ENCODE results near the gene BTG4. TPM values are rescaled to one million over a fixed set of nuclear protein-coding genes. Genes with fewer than 3 reads are reported as not detected.

The BTG4 gene
- total and polyA plus RNA-seq, 12 donors = not detected

DNA sequence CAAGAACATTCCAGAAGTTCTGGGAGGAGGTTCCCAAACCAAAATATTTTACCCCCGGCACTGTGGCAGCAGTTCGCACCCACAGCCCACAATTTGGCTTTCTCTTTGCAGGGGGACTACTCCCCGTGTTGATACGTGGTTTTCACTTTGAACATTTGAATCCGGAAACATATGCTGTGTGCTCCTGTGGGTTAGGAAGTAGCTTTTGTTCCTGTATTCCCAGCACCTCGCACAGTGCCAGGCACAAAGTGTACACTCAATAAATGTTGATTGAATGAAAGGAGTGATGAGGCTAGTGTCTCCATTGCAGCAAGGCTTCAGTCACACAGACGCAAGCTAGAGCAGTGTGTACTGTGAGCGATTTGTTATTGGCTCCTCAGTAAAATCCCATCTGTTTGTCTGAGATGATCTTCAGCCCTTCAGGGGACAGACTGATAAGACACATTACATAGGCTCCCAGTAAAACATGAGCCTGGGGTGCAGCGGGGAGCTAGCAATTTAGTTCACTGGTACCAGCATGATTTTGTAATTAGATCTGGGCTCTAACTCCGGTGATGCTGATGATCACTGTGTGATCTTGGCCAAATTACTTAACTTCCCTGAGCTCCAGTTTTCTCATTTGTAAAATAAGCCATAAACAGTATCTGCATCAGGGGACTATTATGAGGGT, 30.6 kb upstream of the BTG4 start:
- WGBS, 4 donors = 67 to 85% (median 73%) methylated on average over 10 of the region's 10 CpGs
- H3K27ac ChIP-seq = no peak overlapping the region
- intact Hi-C loops (cut with DNase I) = no loop called here
- peaks cover 17% of the 10 kb centered on the region for H3K27me3 ChIP-seq
- no peaks in the 10 kb centered on the region for H3K36me3 ChIP-seq (replicated peaks in 1 of 2)
- TF ChIP-seq, protein P1, sequence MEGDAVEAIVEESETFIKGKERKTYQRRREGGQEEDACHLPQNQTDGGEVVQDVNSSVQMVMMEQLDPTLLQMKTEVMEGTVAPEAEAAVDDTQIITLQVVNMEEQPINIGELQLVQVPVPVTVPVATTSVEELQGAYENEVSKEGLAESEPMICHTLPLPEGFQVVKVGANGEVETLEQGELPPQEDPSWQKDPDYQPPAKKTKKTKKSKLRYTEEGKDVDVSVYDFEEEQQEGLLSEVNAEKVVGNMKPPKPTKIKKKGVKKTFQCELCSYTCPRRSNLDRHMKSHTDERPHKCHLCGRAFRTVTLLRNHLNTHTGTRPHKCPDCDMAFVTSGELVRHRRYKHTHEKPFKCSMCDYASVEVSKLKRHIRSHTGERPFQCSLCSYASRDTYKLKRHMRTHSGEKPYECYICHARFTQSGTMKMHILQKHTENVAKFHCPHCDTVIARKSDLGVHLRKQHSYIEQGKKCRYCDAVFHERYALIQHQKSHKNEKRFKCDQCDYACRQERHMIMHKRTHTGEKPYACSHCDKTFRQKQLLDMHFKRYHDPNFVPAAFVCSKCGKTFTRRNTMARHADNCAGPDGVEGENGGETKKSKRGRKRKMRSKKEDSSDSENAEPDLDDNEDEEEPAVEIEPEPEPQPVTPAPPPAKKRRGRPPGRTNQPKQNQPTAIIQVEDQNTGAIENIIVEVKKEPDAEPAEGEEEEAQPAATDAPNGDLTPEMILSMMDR (IDR thresholded peaks at IDR 0.05) = no peak
- TF ChIP-seq POLR2A (IDR thresholded peaks at IDR 0.05) = no peak
- H3K4me3 ChIP-seq = no peak overlapping the region
- H3K4me1 ChIP-seq (replicated peaks in 1 of 2) = peaks cover 13 to 21% of the 10 kb centered on the region in 2 donors
- H3K9me3 ChIP-seq (replicated peaks in 1 of 3) = no peaks in the 10 kb centered on the region
- DNase-seq = no peak

DNA sequence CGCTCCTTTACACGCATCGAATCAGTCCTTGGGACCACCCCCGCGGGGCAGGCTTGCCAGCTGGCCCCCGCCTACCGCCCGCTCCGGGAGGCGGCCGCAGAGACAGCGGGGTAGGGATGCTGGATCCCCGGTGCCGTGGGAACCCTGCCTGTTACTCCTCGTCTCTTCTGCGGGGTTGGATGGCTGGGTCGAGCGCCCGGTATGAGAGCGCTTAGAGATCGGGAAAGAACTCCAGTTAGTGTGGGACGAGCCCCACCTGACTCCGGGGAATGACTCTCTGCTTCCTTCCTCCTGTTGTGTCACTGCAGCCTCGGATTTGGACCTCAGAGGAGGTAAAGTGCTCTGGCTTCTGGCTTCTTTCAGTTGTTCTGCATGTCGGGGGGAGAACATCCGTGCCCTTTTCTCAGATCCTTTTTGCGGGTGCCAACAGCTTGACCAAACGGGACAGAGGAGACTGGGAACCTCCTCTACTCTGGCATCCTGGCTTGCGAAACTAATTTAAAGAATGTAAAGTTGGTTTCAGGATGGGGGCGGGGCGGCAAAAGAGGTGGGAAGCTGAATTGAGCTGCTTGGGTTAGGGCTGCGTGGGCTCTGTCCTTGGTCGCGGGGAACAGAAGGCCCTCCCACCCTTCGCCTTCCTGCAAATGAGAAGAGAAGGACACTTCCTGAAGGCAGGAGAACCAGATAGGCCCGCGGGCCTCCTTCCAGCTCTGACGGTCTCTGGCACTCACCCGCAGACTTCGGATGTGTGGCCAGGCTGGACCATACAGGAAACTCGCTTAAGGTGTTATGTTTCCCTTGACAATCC, 29.3 kb upstream of the BTG4 start:
- no peaks in the 10 kb centered on the region for H3K36me3 ChIP-seq (replicated peaks in 1 of 2)
- peaks cover 13 to 21% of the 10 kb centered on the region in 2 donors for H3K4me1 ChIP-seq (replicated peaks in 1 of 2)
- TF ChIP-seq POLR2A (IDR thresholded peaks at IDR 0.05) = no peak
- TF ChIP-seq, protein P1 (IDR thresholded peaks at IDR 0.05) = no peak
- WGBS, 4 donors = 3 to 7% (median 5%) methylated on average over 24 to 41 of the region's 41 CpGs
- H3K4me3 ChIP-seq = peak overlapping the region in 2 of 4 donors; percentile 18 to 63
- no peaks in the 10 kb centered on the region for H3K9me3 ChIP-seq (replicated peaks in 1 of 3)
- H3K27me3 ChIP-seq = peaks cover 20% of the 10 kb centered on the region
- H3K27ac ChIP-seq = peak overlapping the region in 2 of 5 donors; percentile 50 to 76
- intact Hi-C loops (cut with DNase I) = no loop called here
- DNase-seq = peak in 6 of 7 donors; percentile 44 to 78 (median 59)

DNA sequence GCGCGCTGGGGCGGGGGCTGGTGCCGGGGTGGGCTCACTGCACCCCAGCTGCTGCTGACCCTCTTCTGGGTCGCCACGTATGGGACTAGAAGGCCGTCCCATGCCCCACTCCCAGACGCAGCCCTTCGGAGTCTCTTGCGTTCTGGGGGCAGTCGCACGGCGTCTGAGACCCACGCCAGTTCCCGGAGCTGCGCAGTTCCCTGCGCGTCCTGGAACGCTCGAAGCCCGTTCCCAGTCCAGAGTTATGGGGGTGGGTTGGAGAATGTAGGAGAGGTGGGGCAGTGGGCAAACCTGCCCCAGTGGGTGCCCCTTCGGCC, 28.7 kb upstream of the BTG4 start:
- 0 to 2% (median 2%) methylated on average over 5 to 22 of the region's 22 CpGs for WGBS, 4 donors
- H3K27me3 ChIP-seq = peaks cover 20% of the 10 kb centered on the region
- H3K4me1 ChIP-seq (replicated peaks in 1 of 2) = peaks cover 13 to 21% of the 10 kb centered on the region in 2 donors
- peak overlapping the region in 2 of 5 donors; percentile 50 to 76 for H3K27ac ChIP-seq
- H3K36me3 ChIP-seq (replicated peaks in 1 of 2) = no peaks in the 10 kb centered on the region
- intact Hi-C loops (cut with DNase I) = no loop called here
- peak overlapping the region in 2 of 4 donors; percentile 18 to 63 for H3K4me3 ChIP-seq
- TF ChIP-seq, protein P1 (IDR thresholded peaks at IDR 0.05) = no peak
- no peak for TF ChIP-seq POLR2A (IDR thresholded peaks at IDR 0.05)
- DNase-seq = peak in 1 of 7 donors; percentile 9
- H3K9me3 ChIP-seq (replicated peaks in 1 of 3) = no peaks in the 10 kb centered on the region

DNA sequence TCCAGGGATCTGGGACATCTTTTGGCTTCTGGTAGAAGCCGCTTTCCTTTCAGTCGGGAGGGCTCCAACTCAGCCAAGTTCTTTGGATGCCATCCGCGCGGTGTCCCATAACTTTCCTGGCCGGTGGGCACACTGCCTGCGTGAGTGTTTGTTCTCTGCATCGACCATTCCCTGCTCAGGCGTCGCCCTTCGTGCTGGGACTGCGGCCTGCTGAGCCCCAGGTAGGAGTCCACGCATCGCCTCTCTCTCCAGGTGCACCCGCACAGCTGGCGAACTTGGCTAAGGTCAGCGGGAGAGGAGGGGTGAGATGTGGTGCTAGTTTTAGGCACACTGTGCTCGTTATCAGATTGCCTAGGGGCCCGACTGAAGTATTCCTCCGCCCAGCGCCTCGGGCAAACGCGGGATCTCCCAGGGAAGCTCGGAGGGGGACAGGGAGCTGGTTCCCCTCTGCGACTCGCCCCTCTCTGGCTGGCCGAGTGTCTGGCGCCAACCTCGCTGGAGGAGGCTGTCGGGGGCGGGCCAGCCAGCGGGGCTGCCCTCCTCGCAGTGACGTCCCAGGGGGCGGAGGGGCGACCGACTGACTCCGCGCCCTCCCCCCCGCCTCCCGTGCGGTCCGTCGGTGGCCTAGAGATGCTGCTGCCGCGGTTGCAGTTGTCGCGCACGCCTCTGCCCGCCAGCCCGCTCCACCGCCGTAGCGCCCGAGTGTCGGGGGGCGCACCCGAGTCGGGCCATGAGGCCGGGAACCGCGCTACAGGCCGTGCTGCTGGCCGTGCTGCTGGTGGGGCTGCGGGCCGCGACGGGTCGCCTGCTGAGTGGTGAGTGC, 28.1 kb upstream of the BTG4 start, which contains the start of gene LAYN:
Gene LAYN (plus strand): TSS at position 607 of the 823 bp plus-strand sequence. CDS start 124 bp downstream, at position 731.
- Histone ChIP-seq H3K9me3 (replicated peaks in 1 of 3) (no peaks in the 10 kb centered on the region), H3K27me3 (peaks cover 20% of the 10 kb centered on the region), H3K36me3 (replicated peaks in 1 of 2) (no peaks in the 10 kb centered on the region), H3K4me3 (peak within 1 kb of the TSS in 2 of 4 donors; percentile 18 to 63), H3K4me1 (replicated peaks in 1 of 2) (peaks cover 13 to 21% of the 10 kb centered on the region in 2 donors), H3K27ac (peak within 1 kb of the TSS in 2 of 5 donors; percentile 50 to 76)
- DNase-seq = peak in 5 of 7 donors; percentile 22 to 40 (median 24)
- TF ChIP-seq POLR2A (IDR thresholded peaks at IDR 0.05) = peak in 1 of 2 donors; percentile 14
- TF ChIP-seq, protein P1 (IDR thresholded peaks at IDR 0.05) = no peak
- 10 to 64% (median 18%) methylated on average over 10 to 70 of the region's 70 CpGs for WGBS, 4 donors
- intact Hi-C loops (cut with DNase I) = no loop called here
